GM12878 (cell line): ENCODE measurements around the gene CCDC27.

ENCODE experiments used
- BHLHE40 ChIP-seq, 2 experiments: fragments of 450-650 bp in 1 of 2; IDR thresholded peaks; 2 replicates each; pipeline ENCODE4 v1.6.1; 2011 to 2017; ENCODE audit warnings: low read depth in 2 of 2, borderline replicate concordance in 1 of 2, improper control_type of control experiment in 1 of 2, low read length in 1 of 2, mild to moderate bottlenecking in 1 of 2
- BMI1 ChIP-seq: fragments of 450-650 bp; IDR thresholded peaks from 2 replicates; pipeline ENCODE4 v1.6.1; 2016; ENCODE audit warnings: mild to moderate bottlenecking, moderate library complexity, borderline replicate concordance
- EZH2 ChIP-seq: IDR thresholded peaks from 2 replicates; pipeline ENCODE4 v1.6.1; 2012; ENCODE audit warnings: low read depth, mild to moderate bottlenecking, control low read depth, inconsistent platforms, low read length, borderline replicate concordance; ENCODE audit not compliant: control insufficient read depth
- FOXK2 ChIP-seq: fragments of 450-650 bp; IDR thresholded peaks from 2 replicates; pipeline ENCODE4 v1.6.1; 2017; ENCODE audit warnings: mild to moderate bottlenecking, moderate library complexity
- MTA3 ChIP-seq: IDR thresholded peaks from 2 replicates; pipeline ENCODE4 v1.6.1; 2012; ENCODE audit warnings: low read length, inconsistent platforms, borderline replicate concordance
- POLR2A ChIP-seq: IDR thresholded peaks from 2 replicates; pipeline ENCODE4 v1.6.1; 2011; ENCODE audit warnings: low read depth, mild to moderate bottlenecking, low read length
- RELA ChIP-seq: fragments of 450-650 bp; IDR thresholded peaks from 2 replicates; pipeline ENCODE4 v1.8.0; 2014; ENCODE audit warnings: borderline replicate concordance; ENCODE audit not compliant: partially characterized antibody
- SIN3A ChIP-seq: IDR thresholded peaks from 2 replicates; pipeline ENCODE4 v1.6.1; 2012; ENCODE audit warnings: low read depth, low read length, improper control_type of control experiment
- SMC3 ChIP-seq: IDR thresholded peaks from 2 replicates; pipeline ENCODE4 v1.6.1; 2011; ENCODE audit warnings: low read length, improper control_type of control experiment, borderline replicate concordance
- ZNF384 ChIP-seq: IDR thresholded peaks from 2 replicates; pipeline ENCODE4 v1.6.1; 2012; ENCODE audit warnings: low read depth, mild to moderate bottlenecking, low read length, improper control_type of control experiment, borderline replicate concordance
- TF ChIP-seq, protein P1 (sequence below), 3 experiments: IDR thresholded peaks in 2 of 3; conservative IDR thresholded peaks in 1 of 3; 2 replicates each; pipeline ENCODE4 v1.5.1; 2011; ENCODE audit warnings: low read depth in 3 of 3, low read length in 3 of 3, mild to moderate bottlenecking in 3 of 3, control low read depth in 2 of 3, moderate library complexity in 2 of 3, inconsistent platforms in 1 of 3, mixed read lengths in 1 of 3; ENCODE audit not compliant: control insufficient read depth in 2 of 3, insufficient read depth in 1 of 3; ENCODE audit errors: extremely low read depth in 1 of 3
- TF ChIP-seq, protein P2 (sequence below): fragments of 450-650 bp; IDR thresholded peaks from 2 replicates; pipeline ENCODE4 v1.6.1; 2016; ENCODE audit warnings: mild to moderate bottlenecking
- TF ChIP-seq, protein P3 (sequence below): fragments of 450-650 bp; formaldehyde crosslinking; IDR thresholded peaks from 2 replicates; pipeline ENCODE4 v1.4.0; 2020; ENCODE audit warnings: mild to moderate bottlenecking, moderate library complexity

GRCh38 chr1:3736131-3736561 is 16.1 kb upstream of the CCDC27 start:
- TF ChIP-seq, protein P1, sequence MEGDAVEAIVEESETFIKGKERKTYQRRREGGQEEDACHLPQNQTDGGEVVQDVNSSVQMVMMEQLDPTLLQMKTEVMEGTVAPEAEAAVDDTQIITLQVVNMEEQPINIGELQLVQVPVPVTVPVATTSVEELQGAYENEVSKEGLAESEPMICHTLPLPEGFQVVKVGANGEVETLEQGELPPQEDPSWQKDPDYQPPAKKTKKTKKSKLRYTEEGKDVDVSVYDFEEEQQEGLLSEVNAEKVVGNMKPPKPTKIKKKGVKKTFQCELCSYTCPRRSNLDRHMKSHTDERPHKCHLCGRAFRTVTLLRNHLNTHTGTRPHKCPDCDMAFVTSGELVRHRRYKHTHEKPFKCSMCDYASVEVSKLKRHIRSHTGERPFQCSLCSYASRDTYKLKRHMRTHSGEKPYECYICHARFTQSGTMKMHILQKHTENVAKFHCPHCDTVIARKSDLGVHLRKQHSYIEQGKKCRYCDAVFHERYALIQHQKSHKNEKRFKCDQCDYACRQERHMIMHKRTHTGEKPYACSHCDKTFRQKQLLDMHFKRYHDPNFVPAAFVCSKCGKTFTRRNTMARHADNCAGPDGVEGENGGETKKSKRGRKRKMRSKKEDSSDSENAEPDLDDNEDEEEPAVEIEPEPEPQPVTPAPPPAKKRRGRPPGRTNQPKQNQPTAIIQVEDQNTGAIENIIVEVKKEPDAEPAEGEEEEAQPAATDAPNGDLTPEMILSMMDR (IDR thresholded peaks at IDR 0.05 in 2 of 3, conservative IDR thresholded peaks at IDR 0.05 in 1 of 3; ENCODE audit: control insufficient read depth in 2 of 3, extremely low read depth in 1 of 3, insufficient read depth in 1 of 3, low read depth in 3 of 3, low read length in 3 of 3): no peak
- TF ChIP-seq POLR2A: no peak
- no peak for TF ChIP-seq RELA
- no peak for TF ChIP-seq MTA3
- TF ChIP-seq FOXK2: no peak
- no peak for TF ChIP-seq SIN3A
- no peak for TF ChIP-seq BHLHE40 (IDR thresholded peaks at IDR 0.05; ENCODE audit: borderline replicate concordance in 1 of 2, low read depth in 2 of 2, low read length in 1 of 2)
- TF ChIP-seq ZNF384: no peak
- TF ChIP-seq SMC3: no peak
- no peak for TF ChIP-seq EZH2
- no peak for TF ChIP-seq BMI1
- TF ChIP-seq, protein P2, sequence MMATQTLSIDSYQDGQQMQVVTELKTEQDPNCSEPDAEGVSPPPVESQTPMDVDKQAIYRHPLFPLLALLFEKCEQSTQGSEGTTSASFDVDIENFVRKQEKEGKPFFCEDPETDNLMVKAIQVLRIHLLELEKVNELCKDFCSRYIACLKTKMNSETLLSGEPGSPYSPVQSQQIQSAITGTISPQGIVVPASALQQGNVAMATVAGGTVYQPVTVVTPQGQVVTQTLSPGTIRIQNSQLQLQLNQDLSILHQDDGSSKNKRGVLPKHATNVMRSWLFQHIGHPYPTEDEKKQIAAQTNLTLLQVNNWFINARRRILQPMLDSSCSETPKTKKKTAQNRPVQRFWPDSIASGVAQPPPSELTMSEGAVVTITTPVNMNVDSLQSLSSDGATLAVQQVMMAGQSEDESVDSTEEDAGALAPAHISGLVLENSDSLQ: no peak
- TF ChIP-seq, protein P3, sequence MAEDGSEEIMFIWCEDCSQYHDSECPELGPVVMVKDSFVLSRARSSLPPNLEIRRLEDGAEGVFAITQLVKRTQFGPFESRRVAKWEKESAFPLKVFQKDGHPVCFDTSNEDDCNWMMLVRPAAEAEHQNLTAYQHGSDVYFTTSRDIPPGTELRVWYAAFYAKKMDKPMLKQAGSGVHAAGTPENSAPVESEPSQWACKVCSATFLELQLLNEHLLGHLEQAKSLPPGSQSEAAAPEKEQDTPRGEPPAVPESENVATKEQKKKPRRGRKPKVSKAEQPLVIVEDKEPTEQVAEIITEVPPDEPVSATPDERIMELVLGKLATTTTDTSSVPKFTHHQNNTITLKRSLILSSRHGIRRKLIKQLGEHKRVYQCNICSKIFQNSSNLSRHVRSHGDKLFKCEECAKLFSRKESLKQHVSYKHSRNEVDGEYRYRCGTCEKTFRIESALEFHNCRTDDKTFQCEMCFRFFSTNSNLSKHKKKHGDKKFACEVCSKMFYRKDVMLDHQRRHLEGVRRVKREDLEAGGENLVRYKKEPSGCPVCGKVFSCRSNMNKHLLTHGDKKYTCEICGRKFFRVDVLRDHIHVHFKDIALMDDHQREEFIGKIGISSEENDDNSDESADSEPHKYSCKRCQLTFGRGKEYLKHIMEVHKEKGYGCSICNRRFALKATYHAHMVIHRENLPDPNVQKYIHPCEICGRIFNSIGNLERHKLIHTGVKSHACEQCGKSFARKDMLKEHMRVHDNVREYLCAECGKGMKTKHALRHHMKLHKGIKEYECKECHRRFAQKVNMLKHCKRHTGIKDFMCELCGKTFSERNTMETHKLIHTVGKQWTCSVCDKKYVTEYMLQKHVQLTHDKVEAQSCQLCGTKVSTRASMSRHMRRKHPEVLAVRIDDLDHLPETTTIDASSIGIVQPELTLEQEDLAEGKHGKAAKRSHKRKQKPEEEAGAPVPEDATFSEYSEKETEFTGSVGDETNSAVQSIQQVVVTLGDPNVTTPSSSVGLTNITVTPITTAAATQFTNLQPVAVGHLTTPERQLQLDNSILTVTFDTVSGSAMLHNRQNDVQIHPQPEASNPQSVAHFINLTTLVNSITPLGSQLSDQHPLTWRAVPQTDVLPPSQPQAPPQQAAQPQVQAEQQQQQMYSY (CRISPR knock-in tag): no peak
